Right lobe of liver (tissue), 4 donors: Measurements from ENCODE around the gene DEDD.

Source experiments
- CTCF ChIP-seq, 4 donors: fragments of 200-600 bp in 3 of 4; fragments of 450-650 bp in 1 of 4; IDR thresholded peaks; one replicate each; pipeline versions ENCODE4 v1.5.1 to v1.8.0; 2016 to 2022; ENCODE audit warnings: antibody characterized with exemption in 4 of 4, mild to moderate bottlenecking in 2 of 4
- POLR2A ChIP-seq: fragments of 450-650 bp; IDR thresholded peaks from one replicate; pipeline ENCODE4 v1.6.1; 2017; ENCODE audit warnings: antibody characterized with exemption, mild to moderate bottlenecking
- donor health status: DM: no; HTN: no; CAD: no.
- donor health status: DM: no; HTN: no; CAD: no.
- donor health status: DM: no; HTN: yes; CAD: no.

DNA sequence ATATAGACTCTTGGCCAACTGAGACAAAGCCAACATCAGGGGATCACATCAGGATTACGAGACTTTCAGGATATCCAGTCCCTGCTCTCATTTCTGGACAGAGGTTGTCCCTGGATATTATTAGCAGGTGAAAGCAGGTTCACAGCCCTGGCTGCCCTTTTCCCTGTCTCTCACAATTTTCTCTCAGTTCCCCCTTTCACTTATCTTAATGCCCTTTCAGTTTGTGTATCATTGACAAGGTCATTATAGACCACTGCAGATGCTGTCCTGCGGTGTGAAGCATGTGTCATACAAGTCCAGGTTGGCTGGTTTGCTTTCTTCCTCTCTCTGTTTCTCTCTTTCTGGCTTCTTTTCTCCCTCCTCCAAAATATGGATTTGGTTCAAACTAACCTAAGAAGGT, 36.5 kb downstream of the DEDD start:
- TF ChIP-seq CTCF (IDR thresholded peaks at IDR 0.05) (no peak), POLR2A (no peak)
